Right hindlimb (tissue), 1 donor: ENCODE results near the gene C2orf92.

Experiments
- DNase-seq: peaks from one replicate; pipeline ENCODE4 v3.0.0-alpha.2; 2018

C2orf92 gene

GRCh38 chr2:97732436-97733340 is 63.2 kb downstream of the C2orf92 start:
- DNase-seq: peak; percentile 2

- DNase-seq: peak; percentile 11
Measured at GRCh38 chr2:97733341-97734035, 64.0 kb downstream of the C2orf92 start.

- peak; percentile 12 for DNase-seq
Measured at GRCh38 chr2:97734061-97735051, 64.8 kb downstream of the C2orf92 start.

GRCh38 chr2:97735161-97735561 is 65.6 kb downstream of the C2orf92 start:
- peak; percentile 6 for DNase-seq

- DNase-seq: peak; percentile 2
Measured at GRCh38 chr2:97736185-97736584, 66.7 kb downstream of the C2orf92 start.

- DNase-seq: peak; percentile 1
Measured at GRCh38 chr2:97736608-97737330, 67.3 kb downstream of the C2orf92 start.

GRCh38 chr2:97737421-97738178 is 68.1 kb downstream of the C2orf92 start:
- DNase-seq: peak; percentile 8

GRCh38 chr2:97738179-97739019 is 68.9 kb downstream of the C2orf92 start:
- DNase-seq: peak; percentile 9

GRCh38 chr2:97739020-97739892 is 69.7 kb downstream of the C2orf92 start:
- peak; percentile 16 for DNase-seq

GRCh38 chr2:97739893-97740245 is 70.4 kb downstream of the C2orf92 start:
- DNase-seq: peak; percentile 8

- peak; percentile 40 for DNase-seq
Measured at GRCh38 chr2:97740590-97741182, 71.2 kb downstream of the C2orf92 start.

- peak; percentile 7 for DNase-seq
Measured at GRCh38 chr2:97741251-97741650, 71.7 kb downstream of the C2orf92 start.

GRCh38 chr2:97741686-97742085 is 72.2 kb downstream of the C2orf92 start:
- peak; percentile 6 for DNase-seq

GRCh38 chr2:97742381-97742847 is 72.9 kb downstream of the C2orf92 start:
- DNase-seq: peak; percentile 1

- DNase-seq: peak; percentile 5
Measured at GRCh38 chr2:97743913-97744312, 74.4 kb downstream of the C2orf92 start.

- peak; percentile 4 for DNase-seq
Measured at GRCh38 chr2:97745474-97746174, 76.1 kb downstream of the C2orf92 start.

GRCh38 chr2:97747285-97747684 is 77.8 kb downstream of the C2orf92 start:
- DNase-seq: peak; percentile 9

- DNase-seq: peak; percentile 29
Measured at GRCh38 chr2:97747716-97748115, 78.2 kb downstream of the C2orf92 start.
